Activated naive CD8-positive, alpha-beta T cell treated with anti-CD3 and anti-CD28 coated beads, Interleukin-2, amount 10 ng/mL, durations not matched to agents 7 days and 5 days (primary cell): ENCODE results near the gene ZNF879. TPM values are rescaled to one million over a fixed set of nuclear protein-coding genes. Genes with fewer than 3 reads are reported as not detected.

Experiments used
- ATAC-seq: fragments of 150-1000 bp; cut with Tn5 transposase; one replicate; pipeline ENCODE4 v1.10.0; 2021; ENCODE audit warnings: low read depth, moderate library complexity
- POLR2A ChIA-PET: fragments of 350-600 bp; sonication (Branson Sonifier 250); formaldehyde crosslinking; loops from one replicate; lab custom pipeline; 2021; ENCODE audit warnings: antibody characterized with exemption; lab: Charles Lee
- DNase-seq: peaks from one replicate; pipeline ENCODE4 v3.0.0; 2021
- H3K27ac Mint-ChIP-seq: one replicate; pipeline ENCODE4 v1.8.0; 2022; ENCODE audit warnings: mild to moderate bottlenecking, mixed read lengths
- H3K27me3 Mint-ChIP-seq: one replicate; pipeline ENCODE4 v1.8.0; 2022; ENCODE audit warnings: mild to moderate bottlenecking, moderate library complexity, mixed read lengths
- H3K36me3 Mint-ChIP-seq: one replicate; pipeline ENCODE4 v1.8.0; 2021; ENCODE audit warnings: mild to moderate bottlenecking, mixed read lengths
- H3K4me1 Mint-ChIP-seq: one replicate; pipeline ENCODE4 v1.8.0; 2021; ENCODE audit warnings: mixed read lengths
- H3K4me3 Mint-ChIP-seq: one replicate; pipeline ENCODE4 v1.8.0; 2022; ENCODE audit warnings: mild to moderate bottlenecking, moderate library complexity, mixed read lengths
- H3K9me3 Mint-ChIP-seq: one replicate; pipeline ENCODE4 v1.8.0; 2021; ENCODE audit warnings: mixed read lengths
- total RNA-seq, 2 experiments: library from RNA; stranded (reverse); gene quantifications; one replicate each; pipeline ENCODE4 v1.2.3, GENCODE V29; 2021

The ZNF879 gene
- 1 to 10 TPM; 7.5 to 8.1 TPM for total RNA-seq

- peaks cover 2% of the 10 kb centered on the region for H3K4me1 Mint-ChIP-seq
- H3K9me3 Mint-ChIP-seq = peaks cover 19% of the 10 kb centered on the region
- peak; percentile 94 for DNase-seq
- peak within 1 kb of the TSS; percentile 98 for H3K4me3 Mint-ChIP-seq
- POLR2A ChIA-PET = interaction anchor here (0.6 to 2.5 kb wide), 2 partner anchors 19 to 36 kb away, joined by 3 to 15 read pairs; partner anchors contain the start of gene ZNF354C
- peak within 1 kb of the TSS; percentile 89 for H3K27ac Mint-ChIP-seq
- H3K36me3 Mint-ChIP-seq = peaks cover 36% of the 10 kb centered on the region
- peaks cover 6% of the 10 kb centered on the region for H3K27me3 Mint-ChIP-seq
- peak; percentile 96 for ATAC-seq
These were observed at the start of gene ZNF879 for GRCh38 chr5:179023528-179024189. ZNF879 (plus strand) TSS chr5:179023804; CDS start chr5:179025005, 1,201 bp downstream.

- H3K9me3 Mint-ChIP-seq = peaks cover 25% of the 10 kb centered on the region
- no peak overlapping the region for H3K27ac Mint-ChIP-seq
- H3K4me3 Mint-ChIP-seq = no peak overlapping the region
- no peak for DNase-seq
- no peaks in the 10 kb centered on the region for H3K4me1 Mint-ChIP-seq
- H3K27me3 Mint-ChIP-seq = no peaks in the 10 kb centered on the region
- no peaks in the 10 kb centered on the region for H3K36me3 Mint-ChIP-seq
- ATAC-seq = no peak
- POLR2A ChIA-PET = no interaction called here
These were observed 42.2 kb upstream of the ZNF879 start for GRCh38 chr5:178981381-178981780.

GRCh38 chr5:178982941-178983340 lies 40.7 kb upstream of the ZNF879 start:
- no peak overlapping the region for H3K27ac Mint-ChIP-seq
- no peaks in the 10 kb centered on the region for H3K4me1 Mint-ChIP-seq
- DNase-seq (no peak), ATAC-seq (no peak)
- H3K36me3 Mint-ChIP-seq = no peaks in the 10 kb centered on the region
- peaks cover 24% of the 10 kb centered on the region for H3K9me3 Mint-ChIP-seq
- POLR2A ChIA-PET = no interaction called here
- H3K27me3 Mint-ChIP-seq = no peaks in the 10 kb centered on the region
- H3K4me3 Mint-ChIP-seq = no peak overlapping the region

GRCh38 chr5:178983728-178984127 lies 39.9 kb upstream of the ZNF879 start:
- no peaks in the 10 kb centered on the region for H3K27me3 Mint-ChIP-seq
- POLR2A ChIA-PET = no interaction called here
- H3K4me1 Mint-ChIP-seq = no peaks in the 10 kb centered on the region
- no peak overlapping the region for H3K4me3 Mint-ChIP-seq
- H3K36me3 Mint-ChIP-seq = no peaks in the 10 kb centered on the region
- ATAC-seq (no peak), DNase-seq (no peak)
- no peak overlapping the region for H3K27ac Mint-ChIP-seq
- peaks cover 23% of the 10 kb centered on the region for H3K9me3 Mint-ChIP-seq

- no peaks in the 10 kb centered on the region for H3K36me3 Mint-ChIP-seq
- peaks cover 21% of the 10 kb centered on the region for H3K9me3 Mint-ChIP-seq
- H3K27me3 Mint-ChIP-seq = no peaks in the 10 kb centered on the region
- ATAC-seq (no peak), DNase-seq (no peak)
- POLR2A ChIA-PET = no interaction called here
- no peak overlapping the region for H3K4me3 Mint-ChIP-seq
- H3K4me1 Mint-ChIP-seq = no peaks in the 10 kb centered on the region
- no peak overlapping the region for H3K27ac Mint-ChIP-seq
These were observed 39.2 kb upstream of the ZNF879 start for GRCh38 chr5:178984145-178985072.

- Mint-ChIP-seq H3K27me3 (no peaks in the 10 kb centered on the region), H3K4me1 (no peaks in the 10 kb centered on the region), H3K36me3 (no peaks in the 10 kb centered on the region), H3K27ac (peak overlapping the region; percentile 30), H3K4me3 (no peak overlapping the region), H3K9me3 (peaks cover 12% of the 10 kb centered on the region)
- DNase-seq (no peak), ATAC-seq (no peak)
- POLR2A ChIA-PET = no interaction called here
These were observed 37.2 kb upstream of the ZNF879 start for GRCh38 chr5:178986326-178986960.

GRCh38 chr5:178988436-178989220 lies 35.0 kb upstream of the ZNF879 start:
- no peak overlapping the region for H3K4me3 Mint-ChIP-seq
- POLR2A ChIA-PET = no interaction called here
- no peak for ATAC-seq
- no peak for DNase-seq
- H3K36me3 Mint-ChIP-seq = no peaks in the 10 kb centered on the region
- H3K27me3 Mint-ChIP-seq = peaks cover 13% of the 10 kb centered on the region
- peaks cover 13% of the 10 kb centered on the region for H3K9me3 Mint-ChIP-seq
- H3K27ac Mint-ChIP-seq = no peak overlapping the region
- H3K4me1 Mint-ChIP-seq = no peaks in the 10 kb centered on the region

- POLR2A ChIA-PET = no interaction called here
- peaks cover 13% of the 10 kb centered on the region for H3K9me3 Mint-ChIP-seq
These were observed 34.3 kb upstream of the ZNF879 start for GRCh38 chr5:178989311-178989710.

GRCh38 chr5:178990491-178990890 lies 33.1 kb upstream of the ZNF879 start:
- POLR2A ChIA-PET = no interaction called here

More at GRCh38 chr5:178989311-178989710, 34.3 kb upstream of the ZNF879 start:
- no peaks in the 10 kb centered on the region for H3K36me3 Mint-ChIP-seq
- ATAC-seq (no peak), DNase-seq (no peak)
- H3K4me3 Mint-ChIP-seq = no peak overlapping the region
- no peaks in the 10 kb centered on the region for H3K4me1 Mint-ChIP-seq
- H3K27me3 Mint-ChIP-seq = peaks cover 19% of the 10 kb centered on the region
- H3K27ac Mint-ChIP-seq = no peak overlapping the region

GRCh38 chr5:178991190-178992145 lies 32.1 kb upstream of the ZNF879 start:
- Mint-ChIP-seq H3K4me1 (peaks cover 4% of the 10 kb centered on the region), H3K36me3 (peaks cover 4% of the 10 kb centered on the region), H3K27ac (no peak overlapping the region), H3K9me3 (peaks cover 16% of the 10 kb centered on the region), H3K27me3 (peaks cover 28% of the 10 kb centered on the region), H3K4me3 (no peak overlapping the region)
- POLR2A ChIA-PET = interaction anchor here (0.6 kb wide), 1 partner anchor 13 kb away, joined by 4 read pairs; no protein-coding TSS in a partner anchor
- DNase-seq (no peak), ATAC-seq (no peak)

More at GRCh38 chr5:178990491-178990890, 33.1 kb upstream of the ZNF879 start:
- no peak for DNase-seq
- H3K27me3 Mint-ChIP-seq = peaks cover 24% of the 10 kb centered on the region
- H3K27ac Mint-ChIP-seq = no peak overlapping the region
- no peak for ATAC-seq
- peaks cover 2% of the 10 kb centered on the region for H3K36me3 Mint-ChIP-seq
- no peak overlapping the region for H3K4me3 Mint-ChIP-seq
- peaks cover 15% of the 10 kb centered on the region for H3K9me3 Mint-ChIP-seq
- peaks cover 2% of the 10 kb centered on the region for H3K4me1 Mint-ChIP-seq

- POLR2A ChIA-PET = no interaction called here
- ATAC-seq = no peak
These were observed 31.2 kb upstream of the ZNF879 start for GRCh38 chr5:178992291-178992895.

More at GRCh38 chr5:178992291-178992895, 31.2 kb upstream of the ZNF879 start:
- H3K27me3 Mint-ChIP-seq = peaks cover 32% of the 10 kb centered on the region
- H3K9me3 Mint-ChIP-seq = peaks cover 15% of the 10 kb centered on the region
- H3K4me1 Mint-ChIP-seq = peaks cover 4% of the 10 kb centered on the region
- no peak for DNase-seq
- no peak overlapping the region for H3K27ac Mint-ChIP-seq
- H3K4me3 Mint-ChIP-seq = no peak overlapping the region
- H3K36me3 Mint-ChIP-seq = peaks cover 4% of the 10 kb centered on the region
